HG03039 (cell line): ENCODE data around the gene CLCC1.
"Not testable (repeated sequence)": the region's sequence is repeated elsewhere in the genome, so short reads cannot be mapped to it uniquely, and the experiment has no call there.

Source experiments
- ATAC-seq: cut with Tn5 transposase; IDR thresholded peaks from one replicate; pipeline ENCODE4 v1.9.1; 2021; ENCODE audit warnings: mild to moderate bottlenecking, moderate library complexity; ENCODE audit not compliant: unreplicated experiment

CLCC1 gene

GRCh38 chr1:108963052-108963686 is at the start of gene CLCC1:
Gene CLCC1 (minus strand): TSS chr1:108963484. CDS start chr1:108950437, 13,047 bp downstream.
- ATAC-seq, result peak; percentile 91

DNA sequence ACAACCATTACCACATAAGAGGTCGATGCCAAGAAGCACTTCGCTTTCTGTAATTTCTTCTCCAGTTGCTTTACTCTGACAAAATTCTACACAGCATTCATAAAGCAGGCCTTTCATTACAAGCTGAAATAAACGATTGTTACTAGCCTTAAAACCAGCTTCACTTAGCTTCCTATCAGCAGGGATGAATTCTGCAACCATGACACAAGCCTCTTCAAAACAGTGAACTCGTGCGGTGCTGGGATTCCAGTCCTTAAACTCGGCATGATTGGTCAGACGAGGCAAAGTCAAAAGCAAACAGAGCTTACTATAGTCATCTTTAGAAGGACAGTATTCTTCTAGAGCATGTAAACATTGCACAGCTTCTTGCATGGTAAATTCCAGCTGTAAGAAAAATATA is 48.1 kb upstream of the CLCC1 start:
- no peak for ATAC-seq

DNA sequence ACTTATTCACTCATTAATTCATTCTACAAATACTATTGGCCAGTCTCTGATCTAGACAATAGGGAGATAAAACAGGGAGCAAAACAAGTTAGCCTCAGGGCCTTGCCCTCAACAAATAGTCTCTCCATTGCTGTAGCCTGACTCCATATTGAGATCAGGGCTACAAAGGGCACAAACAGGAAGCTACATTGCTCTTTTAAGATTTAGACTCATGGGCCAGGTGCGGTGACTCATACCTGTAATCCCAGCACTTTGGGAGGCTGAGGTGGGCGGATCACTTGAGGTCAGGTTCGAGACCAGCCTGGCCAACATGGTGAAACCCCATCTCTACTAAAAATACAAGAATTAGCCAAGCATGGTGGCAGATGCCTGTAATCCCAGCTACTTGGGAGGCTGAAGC is 33.3 kb upstream of the CLCC1 start:
- ATAC-seq, result not testable (repeated sequence)

- ATAC-seq, result no peak
Measured at GRCh38 chr1:108983114-108983513, 19.8 kb upstream of the CLCC1 start.

DNA sequence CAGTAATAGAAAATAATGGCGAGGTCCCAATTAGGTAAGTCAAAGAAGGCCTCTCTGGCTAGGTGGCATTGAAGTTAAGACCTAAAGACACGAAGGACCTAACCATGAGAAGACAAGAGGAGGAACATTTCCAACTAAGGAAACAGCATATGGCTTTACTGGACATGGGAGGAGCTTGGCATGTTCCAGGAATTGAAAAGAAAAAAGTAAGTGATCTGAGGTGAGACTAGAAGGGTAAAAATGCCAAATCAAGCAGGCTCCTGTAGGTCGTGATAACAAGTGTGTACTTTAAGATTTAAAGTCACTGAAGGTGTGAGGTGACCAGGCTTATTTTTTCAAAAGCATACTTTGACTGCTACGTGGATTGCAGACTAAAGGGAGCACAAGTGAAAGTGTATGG is 13.4 kb upstream of the CLCC1 start:
- no peak for ATAC-seq

DNA sequence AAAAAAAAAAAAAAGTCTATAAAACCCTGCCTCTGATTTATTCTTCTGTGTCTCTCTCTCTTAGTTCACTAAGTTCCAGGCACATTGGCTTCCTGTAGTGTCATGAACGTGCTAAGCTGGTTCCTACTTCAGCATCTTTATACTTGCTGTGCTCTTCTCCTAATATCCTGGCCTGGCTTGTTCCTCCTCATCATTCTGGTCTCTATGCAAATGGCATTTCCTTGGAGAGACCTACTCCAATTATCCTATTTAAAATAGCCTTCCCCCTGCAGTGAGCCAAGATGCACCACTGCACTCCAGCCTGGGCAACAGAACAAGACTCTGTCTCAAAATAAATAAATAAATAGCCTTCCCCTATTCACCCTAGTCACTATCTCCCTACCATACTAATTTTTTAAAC is 9.7 kb upstream of the CLCC1 start:
- ATAC-seq, result no peak

GRCh38 chr1:108969346-108969745 is 6.1 kb upstream of the CLCC1 start:
- no peak for ATAC-seq

GRCh38 chr1:108962681-108963051 is 618 bp downstream of the CLCC1 start:
- ATAC-seq, result no peak

GRCh38 chr1:108961752-108962486 is 1.4 kb downstream of the CLCC1 start:
- ATAC-seq, result no peak

- no peak for ATAC-seq
Measured at GRCh38 chr1:108961198-108961597, 2.1 kb downstream of the CLCC1 start.

- no peak for ATAC-seq
Measured at GRCh38 chr1:108960719-108961118, 2.6 kb downstream of the CLCC1 start.

- no peak for ATAC-seq
Measured at GRCh38 chr1:108957888-108958287, 5.4 kb downstream of the CLCC1 start.

DNA sequence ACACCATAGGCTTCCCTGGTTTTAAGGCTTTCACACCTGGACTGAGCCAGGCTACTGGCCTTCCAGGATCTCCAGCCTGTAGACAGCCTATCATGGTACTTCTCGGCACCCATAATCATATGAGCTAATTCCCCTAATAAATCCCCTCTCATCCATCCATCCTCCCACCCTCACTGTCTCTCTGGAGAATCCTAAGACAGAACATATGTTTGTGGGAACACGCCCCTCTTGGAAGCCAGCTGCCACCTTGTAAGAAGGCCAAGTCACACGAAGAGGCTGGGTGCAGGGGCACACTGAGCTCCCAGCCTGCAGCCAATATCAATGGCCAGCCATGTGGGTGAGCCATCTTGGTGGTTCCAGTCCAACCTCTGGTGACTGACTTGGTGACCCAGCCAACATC is 7.4 kb downstream of the CLCC1 start:
- no peak for ATAC-seq

DNA sequence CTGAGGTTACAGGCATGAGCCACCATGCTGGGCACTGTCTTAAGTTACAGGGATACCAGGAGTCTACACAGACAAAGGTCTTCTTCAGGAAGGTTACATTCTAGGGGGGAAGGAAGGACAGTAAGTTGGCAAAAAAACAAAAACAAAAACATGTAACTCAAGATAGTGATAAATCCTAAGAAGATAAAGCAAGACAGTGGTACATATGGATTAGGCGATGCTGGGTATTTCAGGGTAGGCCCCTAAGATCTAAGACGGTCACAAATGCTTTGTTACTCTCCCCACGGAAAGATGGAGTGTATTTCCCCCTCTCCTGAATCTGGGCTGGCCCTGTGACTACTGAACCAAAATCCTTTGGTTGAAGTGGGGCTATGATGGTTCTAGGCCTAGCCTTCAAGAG is 8.2 kb downstream of the CLCC1 start:
- ATAC-seq, result no peak

DNA sequence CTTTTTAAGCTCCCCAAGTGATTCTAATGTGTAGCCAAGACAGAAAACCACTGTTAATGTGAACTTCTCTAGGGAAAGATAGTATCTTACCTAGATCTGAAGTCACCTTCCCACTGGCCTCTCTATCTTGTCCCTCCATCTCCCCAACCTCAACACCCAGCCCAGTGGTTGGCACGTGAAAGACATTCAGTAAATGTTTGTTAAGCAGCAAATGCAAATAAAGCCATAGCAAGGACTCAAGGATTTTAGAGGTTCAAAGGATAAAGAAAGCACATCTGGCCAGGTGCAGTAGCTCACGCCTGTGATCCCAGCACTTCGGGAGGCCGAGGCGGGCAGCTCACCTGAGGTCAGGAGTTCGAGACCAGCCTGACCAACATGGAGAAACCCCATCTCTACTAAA is 9.8 kb downstream of the CLCC1 start:
- ATAC-seq, result no peak

- ATAC-seq, result no peak
Measured at GRCh38 chr1:108951242-108951641, 12.0 kb downstream of the CLCC1 start.

GRCh38 chr1:108949044-108949443 is 14.2 kb downstream of the CLCC1 start:
- ATAC-seq, result no peak

DNA sequence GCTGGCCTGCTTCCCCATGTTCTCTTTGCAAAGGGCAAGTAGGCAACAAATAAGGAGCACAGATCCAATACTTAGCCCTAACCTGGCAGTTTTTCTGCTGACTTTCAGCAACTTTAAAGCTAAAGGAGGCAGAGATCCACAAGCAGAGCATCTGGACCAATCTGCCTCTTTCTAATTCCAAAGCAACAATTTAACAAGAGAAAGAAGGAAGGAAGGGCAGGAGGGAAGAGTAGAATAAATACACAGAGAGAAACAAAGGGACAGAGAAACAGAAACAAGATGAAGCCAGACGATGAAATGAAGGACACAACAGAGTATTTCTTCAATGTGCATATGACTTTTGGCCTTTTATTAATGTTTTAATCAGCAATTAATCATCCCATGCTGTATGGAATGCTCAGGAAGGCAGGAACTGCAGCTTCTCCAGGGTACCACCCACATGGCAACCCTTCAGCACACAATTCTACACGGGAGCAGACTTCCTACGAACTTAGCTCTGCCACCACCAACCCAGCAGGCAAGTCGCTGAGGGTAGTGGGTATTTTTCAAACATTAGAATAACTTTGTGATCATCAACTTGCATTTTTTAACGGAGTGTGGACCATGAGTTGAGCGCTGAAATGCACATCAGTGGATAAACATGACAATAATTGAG is 15.3 kb downstream of the CLCC1 start:
- no peak for ATAC-seq

GRCh38 chr1:108936170-108936569 is 27.1 kb downstream of the CLCC1 start:
- ATAC-seq, result no peak

GRCh38 chr1:108933944-108934343 is 29.3 kb downstream of the CLCC1 start:
- no peak for ATAC-seq

GRCh38 chr1:108927565-108927964 is 35.7 kb downstream of the CLCC1 start:
- ATAC-seq, result not testable (repeated sequence)

DNA sequence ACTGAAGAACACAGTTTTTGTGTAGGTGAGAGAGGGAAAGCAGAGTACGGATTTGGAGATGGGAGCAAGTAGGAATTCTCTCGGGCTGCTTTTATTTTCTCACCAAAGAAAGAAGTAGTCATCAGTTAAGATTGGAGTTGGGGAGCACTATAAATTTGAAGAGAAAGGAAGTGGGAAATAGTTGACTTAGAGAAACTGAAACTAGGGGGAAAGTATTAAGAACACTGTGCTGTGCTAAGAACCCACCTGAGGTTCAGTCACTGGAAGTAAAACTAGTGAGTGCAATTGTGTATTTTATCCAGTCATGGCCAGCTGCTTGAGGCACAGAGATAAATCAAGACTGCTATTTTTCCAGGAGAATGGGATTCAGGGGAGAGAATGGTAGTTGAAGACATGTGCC is 37.4 kb downstream of the CLCC1 start:
- ATAC-seq, result no peak
